HEK293 (cell line): Measurements from ENCODE around the gene ANGPTL8.
A peak's percentile ranks its signal among the peaks of the same experiment; 100 is the strongest.

Experiments used
- CTCF ChIA-PET: fragments of 350-600 bp; formaldehyde crosslinking; extraction: SDS; loops from one replicate; lab custom pipeline; 2021; ENCODE audit warnings: antibody characterized with exemption; lab: Yijun Ruan, JAX
- POLR2A ChIA-PET: fragments of 300-600 bp; formaldehyde crosslinking; extraction: SDS; loops from one replicate; lab custom pipeline; 2020; ENCODE audit warnings: antibody characterized with exemption, inconsistent platforms; lab: Yijun Ruan, JAX
- H3K27ac ChIP-seq: fragments of 200-500 bp; sonication (Bioruptor generic); 2 replicates; pipeline ENCODE4 v1.5.1; 2014; ENCODE audit warnings: low read depth, low read length, control low read depth, inconsistent platforms; ENCODE audit errors: extremely low read depth
- H3K36me3 ChIP-seq, 2 experiments: fragments of 200-500 bp in 1 of 2; sonication (Bioruptor generic) in 1 of 2; 1 replicate in 1 of 2; 2 replicates in 1 of 2; pipeline ENCODE4 v1.5.1; 2014 to 2017; ENCODE audit warnings: inconsistent platforms in 2 of 2, low read length in 2 of 2; ENCODE audit not compliant: control insufficient read depth in 2 of 2, insufficient read depth in 1 of 2
- H3K4me1 ChIP-seq: fragments of 200-500 bp; sonication (Bioruptor generic); 2 replicates; pipeline ENCODE4 v1.5.1; 2014; ENCODE audit warnings: mild to moderate bottlenecking, low read length, inconsistent platforms; ENCODE audit not compliant: control insufficient read depth, insufficient read depth
- H3K4me3 ChIP-seq: 2 replicates; pipeline ENCODE4 v1.5.1; 2011; ENCODE audit warnings: low read depth, mild to moderate bottlenecking, control low read depth, low read length, moderate library complexity
- H3K9me3 ChIP-seq: fragments of 200-500 bp; sonication (Bioruptor generic); 2 replicates; pipeline ENCODE4 v1.5.1; 2014; ENCODE audit warnings: low read depth, low read length, inconsistent platforms; ENCODE audit not compliant: control insufficient read depth, insufficient read depth
- INSM2 ChIP-seq: fragments of 450-650 bp; formaldehyde crosslinking; IDR thresholded peaks from 2 replicates; pipeline ENCODE4 v1.5.1; 2016; ENCODE audit warnings: missing biosample characterization, missing genetic modification characterization
- KLF10 ChIP-seq: fragments of 450-650 bp; IDR thresholded peaks from 2 replicates; pipeline ENCODE4 v1.5.1; 2018; ENCODE audit warnings: missing biosample characterization, mild to moderate bottlenecking, missing genetic modification characterization
- KLF16 ChIP-seq: fragments of 450-650 bp; formaldehyde crosslinking; IDR thresholded peaks from 2 replicates; pipeline ENCODE4 v1.5.1; 2017; ENCODE audit warnings: missing biosample characterization, missing genetic modification characterization
- ZBTB44 ChIP-seq: fragments of 450-650 bp; IDR thresholded peaks from 2 replicates; pipeline ENCODE4 v1.5.1; 2018; ENCODE audit warnings: missing biosample characterization, mild to moderate bottlenecking, missing genetic modification characterization
- ZFP69B ChIP-seq: fragments of 450-650 bp; formaldehyde crosslinking; IDR thresholded peaks from 2 replicates; pipeline ENCODE4 v1.5.1; 2016; ENCODE audit warnings: missing biosample characterization, missing genetic modification characterization
- ZNF10 ChIP-seq: fragments of 450-650 bp; formaldehyde crosslinking; IDR thresholded peaks from 2 replicates; pipeline ENCODE4 v1.5.1; 2017; ENCODE audit warnings: missing biosample characterization, missing genetic modification characterization
- ZNF138 ChIP-seq: fragments of 450-650 bp; formaldehyde crosslinking; IDR thresholded peaks from 2 replicates; pipeline ENCODE4 v1.5.1; 2016; ENCODE audit warnings: missing biosample characterization, missing genetic modification characterization, borderline replicate concordance
- ZNF266 ChIP-seq: fragments of 450-650 bp; formaldehyde crosslinking; IDR thresholded peaks from 2 replicates; pipeline ENCODE4 v1.5.1; 2016; ENCODE audit warnings: missing biosample characterization, missing genetic modification characterization, low read depth
- ZNF280D ChIP-seq: fragments of 450-650 bp; formaldehyde crosslinking; IDR thresholded peaks from 2 replicates; pipeline ENCODE4 v1.5.1; 2016; ENCODE audit warnings: missing biosample characterization, missing genetic modification characterization
- ZNF335 ChIP-seq: fragments of 450-650 bp; formaldehyde crosslinking; conservative IDR thresholded peaks from 2 replicates; pipeline ENCODE4 v1.5.1; 2016; ENCODE audit warnings: missing biosample characterization, missing genetic modification characterization
- ZNF423 ChIP-seq: fragments of 450-650 bp; formaldehyde crosslinking; IDR thresholded peaks from 2 replicates; pipeline ENCODE4 v1.5.1; 2016; ENCODE audit warnings: missing biosample characterization, missing genetic modification characterization
- ZNF514 ChIP-seq: fragments of 450-650 bp; formaldehyde crosslinking; IDR thresholded peaks from 2 replicates; pipeline ENCODE4 v1.5.1; 2016; ENCODE audit warnings: missing biosample characterization, missing genetic modification characterization
- ZNF521 ChIP-seq: fragments of 450-650 bp; formaldehyde crosslinking; IDR thresholded peaks from 2 replicates; pipeline ENCODE4 v1.5.1; 2017; ENCODE audit warnings: missing biosample characterization, mild to moderate bottlenecking, missing genetic modification characterization
- ZNF548 ChIP-seq: fragments of 450-650 bp; formaldehyde crosslinking; IDR thresholded peaks from 2 replicates; pipeline ENCODE4 v1.5.1; 2016; ENCODE audit warnings: missing biosample characterization, missing genetic modification characterization
- ZNF623 ChIP-seq: fragments of 450-650 bp; formaldehyde crosslinking; IDR thresholded peaks from 2 replicates; pipeline ENCODE4 v1.5.1; 2016; ENCODE audit warnings: missing biosample characterization, missing genetic modification characterization
- ZNF626 ChIP-seq: fragments of 450-650 bp; sonication (Bioruptor Pico); formaldehyde crosslinking; IDR thresholded peaks from 2 replicates; pipeline ENCODE4 v1.5.1; 2018; ENCODE audit warnings: missing biosample characterization, missing genetic modification characterization, inconsistent platforms
- ZNF645 ChIP-seq: fragments of 450-650 bp; formaldehyde crosslinking; IDR thresholded peaks from 2 replicates; pipeline ENCODE4; 2016; ENCODE audit warnings: missing biosample characterization, missing genetic modification characterization
- ZNF654 ChIP-seq: fragments of 450-650 bp; formaldehyde crosslinking; IDR thresholded peaks from 2 replicates; pipeline ENCODE4 v1.5.1; 2016; ENCODE audit warnings: low read depth, missing biosample characterization, missing genetic modification characterization

Gene ANGPTL8

GRCh38 chr19:11233073-11233472 lies 6.3 kb upstream of the ANGPTL8 start:
- H3K9me3 ChIP-seq: no peaks in the 10 kb centered on the region
- H3K36me3 ChIP-seq: peaks cover 0 to 15% of the 10 kb centered on the region in 2 experiments; a peak in 1 of 3 replicates
- TF ChIP-seq ZNF626 (tag by site-specific recombination) (no peak), ZNF548 (tag by site-specific recombination) (no peak), ZNF514 (tag by site-specific recombination) (no peak), ZNF423 (no peak), KLF10 (tag by site-specific recombination) (no peak), ZNF138 (tag by site-specific recombination) (no peak), ZNF266 (no peak), ZFP69B (tag by site-specific recombination) (no peak), INSM2 (tag by site-specific recombination) (no peak), ZNF654 (tag by site-specific recombination) (no peak), ZNF521 (no peak), ZNF335 (no peak), KLF16 (no peak), ZNF645 (tag by site-specific recombination) (no peak), ZNF10 (tag by site-specific recombination) (no peak)
- TF ChIP-seq, all 188 proteins: peak for 0
- Histone ChIP-seq H3K27ac (no peak overlapping the region), H3K4me1 (no peaks in the 10 kb centered on the region), H3K4me3 (no peak overlapping the region)
- ChIA-PET POLR2A (no interaction called here), CTCF (interaction anchor here (0.7 kb wide), 1 partner anchor 8 kb away, joined by 6 read pairs; no protein-coding TSS in a partner anchor)

- ChIA-PET POLR2A (no interaction called here), CTCF (interaction anchor here (1.2 kb wide), 1 partner anchor 9 kb away, joined by 6 read pairs; no protein-coding TSS in a partner anchor)
- Histone ChIP-seq H3K4me3 (no peak overlapping the region), H3K4me1 (no peaks in the 10 kb centered on the region), H3K36me3 (peaks cover 0 to 17% of the 10 kb centered on the region in 2 experiments; a peak in 1 of 3 replicates), H3K27ac (no peak overlapping the region), H3K9me3 (no peaks in the 10 kb centered on the region)
- 0 out of 2 replicates have a peak, but pooled peaks have one; percentile 31 for TF ChIP-seq ZNF280D (tag by site-specific recombination)
- no peak for TF ChIP-seq ZBTB44
- peak; percentile 99 for TF ChIP-seq ZNF623 (tag by site-specific recombination)
These were observed 4.8 kb upstream of the ANGPTL8 start for GRCh38 chr19:11234486-11235075.
